GM10266 (cell line): ENCODE measurements around the gene SLC1A7.

ENCODE experiments used
- DNase-seq: peaks from one replicate; pipeline ENCODE4 v3.0.0; 2012; ENCODE audit errors: extremely low spot score
- TF ChIP-seq, protein P1 (sequence below): IDR thresholded peaks from 2 replicates; pipeline ENCODE4 v1.5.1; 2012; ENCODE audit warnings: mild to moderate bottlenecking, low read depth; ENCODE audit not compliant: control insufficient read depth, insufficient read depth; ENCODE audit errors: missing control alignments

Gene SLC1A7

DNA sequence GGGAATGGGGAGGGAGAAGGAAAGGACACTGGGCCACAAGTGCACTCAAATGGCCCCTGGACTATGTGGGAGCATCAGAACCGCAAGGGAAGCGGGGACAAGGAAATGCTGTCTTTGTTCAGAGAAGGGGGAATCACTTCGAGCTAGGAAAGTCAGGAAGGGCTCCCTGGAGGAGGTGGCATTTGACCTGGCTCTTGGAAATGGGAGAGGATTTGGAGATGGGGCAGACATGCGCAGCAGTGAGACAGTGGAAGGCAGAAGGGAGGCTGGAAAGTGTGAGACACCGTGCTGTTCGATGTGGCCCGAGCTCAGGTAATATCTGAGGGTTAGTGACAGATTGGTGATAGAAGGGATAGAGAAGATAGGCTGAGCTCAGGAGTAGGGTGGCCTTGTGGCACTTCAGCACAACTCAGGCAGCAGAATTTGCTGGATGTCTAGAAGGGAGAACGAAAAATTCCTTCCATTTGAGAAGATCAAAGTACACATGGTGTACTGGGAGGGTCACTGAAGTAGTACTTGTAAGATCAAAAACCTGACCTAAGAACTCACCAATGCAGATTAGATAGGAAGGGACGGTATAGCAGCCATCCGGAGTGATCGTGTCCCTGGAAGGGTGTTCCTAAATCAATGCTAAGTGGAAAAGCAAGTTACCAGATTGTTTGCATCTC is 25.4 kb downstream of the SLC1A7 start:
- TF ChIP-seq, protein P1, sequence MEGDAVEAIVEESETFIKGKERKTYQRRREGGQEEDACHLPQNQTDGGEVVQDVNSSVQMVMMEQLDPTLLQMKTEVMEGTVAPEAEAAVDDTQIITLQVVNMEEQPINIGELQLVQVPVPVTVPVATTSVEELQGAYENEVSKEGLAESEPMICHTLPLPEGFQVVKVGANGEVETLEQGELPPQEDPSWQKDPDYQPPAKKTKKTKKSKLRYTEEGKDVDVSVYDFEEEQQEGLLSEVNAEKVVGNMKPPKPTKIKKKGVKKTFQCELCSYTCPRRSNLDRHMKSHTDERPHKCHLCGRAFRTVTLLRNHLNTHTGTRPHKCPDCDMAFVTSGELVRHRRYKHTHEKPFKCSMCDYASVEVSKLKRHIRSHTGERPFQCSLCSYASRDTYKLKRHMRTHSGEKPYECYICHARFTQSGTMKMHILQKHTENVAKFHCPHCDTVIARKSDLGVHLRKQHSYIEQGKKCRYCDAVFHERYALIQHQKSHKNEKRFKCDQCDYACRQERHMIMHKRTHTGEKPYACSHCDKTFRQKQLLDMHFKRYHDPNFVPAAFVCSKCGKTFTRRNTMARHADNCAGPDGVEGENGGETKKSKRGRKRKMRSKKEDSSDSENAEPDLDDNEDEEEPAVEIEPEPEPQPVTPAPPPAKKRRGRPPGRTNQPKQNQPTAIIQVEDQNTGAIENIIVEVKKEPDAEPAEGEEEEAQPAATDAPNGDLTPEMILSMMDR, result no peak

DNA sequence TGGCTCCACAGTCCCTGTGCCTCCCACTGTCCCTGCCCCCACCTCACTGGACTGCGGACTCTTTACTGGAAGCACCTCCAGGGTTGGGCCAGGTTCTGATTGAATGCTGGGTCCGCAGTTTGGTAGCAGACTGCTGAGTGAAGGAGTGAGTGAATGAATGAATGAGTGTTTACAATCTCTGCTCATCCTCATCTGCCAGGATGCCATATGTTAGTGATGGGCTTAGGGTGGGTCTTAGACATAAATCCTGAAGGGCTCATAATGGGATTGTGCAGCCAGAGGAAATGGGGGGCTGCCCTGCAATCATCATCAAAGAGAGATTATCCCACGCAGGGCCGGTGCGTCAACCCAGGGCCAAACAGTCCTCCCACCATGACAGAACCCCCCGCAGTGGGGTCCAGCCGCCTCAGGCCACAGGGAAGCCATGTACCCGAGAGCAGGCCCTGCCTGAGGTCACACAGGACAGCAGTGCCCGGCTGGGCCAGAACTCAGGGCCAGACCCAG is 26.1 kb downstream of the SLC1A7 start:
- DNase-seq, result no peak
- TF ChIP-seq, protein P1, result no peak

More for the DNA sequence above, 25.4 kb downstream of the SLC1A7 start:
- DNase-seq, result no peak

DNA sequence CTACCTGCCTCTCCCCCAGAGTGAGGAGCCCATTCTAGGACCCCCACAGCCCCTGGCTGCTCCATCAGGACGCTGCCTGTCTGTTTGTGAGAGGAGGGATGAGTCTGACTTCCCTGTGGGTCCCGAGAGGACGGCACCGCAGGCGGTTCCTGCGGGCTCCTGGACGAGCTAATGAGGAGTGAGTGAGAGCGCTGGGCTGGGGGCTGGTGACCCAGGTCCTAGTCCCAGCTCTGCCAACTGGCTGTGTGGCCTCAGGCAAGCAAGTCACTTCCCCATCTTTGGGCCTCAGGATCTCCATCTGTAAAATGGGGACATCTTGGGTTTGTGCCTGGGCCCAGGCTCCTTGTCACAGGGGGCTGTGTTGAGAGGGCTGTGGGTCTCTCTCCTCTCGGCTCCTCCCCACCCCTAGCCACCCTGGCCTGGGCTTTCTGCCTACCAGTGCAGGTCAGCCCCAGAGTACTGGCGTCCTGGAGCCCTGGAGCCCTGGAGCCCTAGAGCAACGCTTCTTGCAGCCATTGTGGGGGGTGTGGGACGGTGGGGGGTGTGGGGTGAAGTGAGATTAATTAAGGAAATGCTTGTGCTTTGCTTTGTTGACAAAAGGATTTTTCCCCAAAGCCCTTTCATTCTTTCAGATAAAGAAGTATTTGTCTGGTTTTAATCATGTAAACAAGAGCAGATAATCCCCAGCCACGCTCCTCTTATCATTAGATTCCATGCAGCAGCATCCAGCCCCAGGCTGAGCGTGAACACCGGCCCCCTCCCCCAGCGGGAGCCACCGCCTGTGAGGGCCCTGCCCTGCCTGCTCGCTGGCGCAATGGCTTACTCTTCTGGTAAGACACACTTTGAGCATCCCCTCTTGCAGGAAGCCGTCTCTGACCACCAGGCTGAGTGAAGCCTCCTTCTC is 26.8 kb downstream of the SLC1A7 start:
- DNase-seq, result no peak
- TF ChIP-seq, protein P1, result no peak

DNA sequence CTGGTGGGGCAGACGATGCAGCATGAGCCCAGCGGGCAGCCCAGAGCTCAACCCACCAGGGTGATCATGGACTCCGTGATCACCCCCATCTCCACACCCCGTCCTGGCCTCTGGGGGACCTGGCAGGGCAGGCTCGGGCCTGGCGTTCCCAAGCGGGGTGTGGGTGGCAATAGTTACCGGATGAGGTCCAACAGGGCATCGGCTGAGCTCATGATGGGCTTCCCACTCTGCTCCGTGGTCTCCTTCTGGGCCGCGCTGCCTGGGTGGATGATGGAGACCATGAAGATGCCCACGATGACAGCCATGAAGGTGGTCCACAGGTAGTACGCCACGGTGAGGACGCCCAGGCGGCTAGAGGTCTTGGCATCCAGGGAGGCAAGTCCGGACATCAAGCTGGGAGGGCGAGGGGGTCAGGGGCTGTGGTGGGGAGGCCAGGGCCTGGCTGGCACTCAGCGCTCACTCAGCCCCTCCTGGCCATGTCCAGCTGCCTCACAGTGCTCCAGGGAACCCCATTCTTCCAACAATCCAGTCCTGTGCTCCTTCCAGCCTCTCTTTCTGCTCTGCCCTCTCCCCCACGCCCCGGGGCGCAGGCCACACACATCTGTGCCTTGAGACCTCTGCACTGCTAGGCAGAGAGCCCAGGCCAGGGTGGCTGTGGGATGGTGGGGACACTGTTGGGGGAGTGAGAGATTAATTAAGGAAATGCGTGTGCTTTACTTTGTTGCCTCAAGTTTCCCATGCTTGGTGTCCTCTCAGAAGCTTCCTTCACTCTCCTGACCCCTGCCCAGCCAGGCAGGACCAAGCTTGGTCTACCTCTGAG is 27.6 kb downstream of the SLC1A7 start:
- TF ChIP-seq, protein P1, result no peak
- no peak for DNase-seq

DNA sequence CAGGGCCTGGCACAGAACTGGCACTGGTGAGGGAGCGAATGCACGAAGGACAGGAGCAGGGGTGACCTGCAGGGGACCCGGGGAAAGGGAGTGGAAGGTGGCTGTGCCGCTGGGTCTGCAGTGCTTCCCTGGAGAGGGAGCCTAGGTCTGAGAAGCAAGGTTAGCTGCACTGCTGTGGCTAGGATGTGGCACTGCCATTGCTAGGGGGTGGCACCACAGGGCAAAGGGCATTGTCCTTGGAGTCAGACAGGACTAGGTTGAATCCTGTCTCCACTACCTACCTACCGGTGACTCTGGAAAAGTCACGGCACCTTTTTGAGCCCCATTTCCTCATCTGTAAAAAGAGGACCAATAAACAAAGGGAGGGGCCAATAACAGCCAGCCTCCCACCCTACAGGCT is 28.3 kb downstream of the SLC1A7 start:
- DNase-seq, result no peak
- TF ChIP-seq, protein P1, result no peak

DNA sequence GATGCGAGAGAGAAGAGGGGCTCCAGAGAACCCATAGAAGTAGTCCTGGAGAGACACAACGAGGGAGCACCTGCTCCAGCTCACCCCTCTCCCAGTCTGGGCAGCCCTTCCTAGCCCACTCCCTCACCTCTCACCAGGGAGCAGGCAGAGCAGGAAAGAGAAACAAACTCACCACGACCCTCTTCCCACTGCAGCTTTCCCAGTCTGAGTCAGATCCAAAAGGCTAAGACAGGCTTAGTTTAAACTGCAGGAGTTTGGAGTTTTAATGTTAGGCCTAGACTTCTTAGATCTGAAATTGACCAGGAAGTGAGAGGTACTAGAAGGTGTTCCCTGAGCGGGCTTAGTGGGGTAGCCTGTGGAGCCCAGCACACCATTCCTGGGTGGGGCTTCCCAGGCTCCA is 29.6 kb downstream of the SLC1A7 start:
- DNase-seq, result no peak
- TF ChIP-seq, protein P1, result no peak
